AG09319 (cell line): ENCODE results near the gene FDXR.
"Not testable (repeated sequence)": the region's sequence is repeated elsewhere in the genome, so short reads cannot be mapped to it uniquely, and the experiment has no call there.

Experiments
- DNase-seq: peaks from one replicate; pipeline ENCODE4 v3.0.0-alpha.2; 2010; ENCODE audit warnings: low read depth; ENCODE audit errors: extremely low read depth
- CTCF ChIP-seq: IDR thresholded peaks from 2 replicates; pipeline ENCODE4 v1.5.1; 2011; ENCODE audit warnings: low read depth, mild to moderate bottlenecking, inconsistent platforms, low read length, moderate library complexity

FDXR gene

GRCh38 chr17:74875155-74875976 lies 2.6 kb upstream of the FDXR start:
- no peak for TF ChIP-seq CTCF
- no peak for DNase-seq

DNA sequence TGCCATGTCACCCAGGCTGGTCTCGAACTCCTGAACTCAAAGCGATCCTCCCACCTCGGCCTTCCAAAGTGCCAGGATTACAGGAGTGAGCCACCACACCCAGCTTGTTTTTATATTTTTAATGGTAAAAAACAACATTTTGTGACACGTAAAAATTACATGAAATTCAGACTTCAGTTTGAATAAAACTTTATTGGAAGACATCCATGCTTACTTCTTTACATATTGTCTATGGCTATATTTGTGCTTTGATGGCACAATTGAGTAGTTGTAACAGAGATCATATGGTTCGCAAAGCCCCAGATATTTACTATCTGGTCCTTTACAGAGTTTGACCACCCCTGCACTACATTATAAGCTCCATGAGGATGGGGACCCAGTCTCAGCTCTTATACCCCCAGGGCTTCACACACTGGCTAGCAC lies 1.8 kb upstream of the FDXR start:
- TF ChIP-seq CTCF: no peak
- no peak for DNase-seq

DNA sequence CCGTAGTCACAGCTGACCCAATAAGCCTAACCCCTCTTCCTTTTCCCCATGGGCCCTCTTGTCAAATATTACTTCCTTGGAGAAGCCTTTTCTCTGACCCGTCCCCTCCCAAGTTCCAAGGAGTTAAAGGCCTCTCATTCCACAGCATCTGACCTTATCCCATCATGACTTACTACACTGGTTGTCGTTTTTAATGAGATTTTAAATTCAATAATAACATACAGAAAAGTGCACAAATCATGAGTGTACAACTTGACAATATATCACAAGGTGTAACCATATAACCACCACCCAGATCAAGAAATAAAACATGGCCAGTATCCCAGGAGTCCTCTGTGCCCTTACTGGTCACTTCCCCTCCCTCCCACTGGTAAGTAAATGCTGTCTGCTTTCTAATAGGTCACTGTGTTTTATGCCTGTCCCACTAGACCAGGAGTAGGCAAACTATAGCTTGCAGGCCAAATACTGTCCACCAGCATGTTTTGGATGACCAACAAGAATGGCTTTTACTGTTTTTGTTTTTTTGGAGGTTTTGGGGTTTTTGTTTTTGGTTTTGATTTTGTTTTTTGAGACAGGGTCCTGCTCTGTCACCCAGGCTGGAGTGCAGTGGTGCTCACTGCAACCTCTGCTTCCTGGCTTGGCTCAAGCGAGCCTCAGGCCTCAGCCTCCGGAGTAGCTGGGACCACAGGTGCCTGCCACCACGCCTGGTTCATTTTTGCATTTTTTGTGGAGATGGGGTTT lies 1.2 kb upstream of the FDXR start:
- no peak for TF ChIP-seq CTCF
- no peak for DNase-seq

GRCh38 chr17:74873037-74873873 lies 461 bp upstream of the FDXR start:
- DNase-seq: peak; percentile 100
- no peak for TF ChIP-seq CTCF

- DNase-seq: no peak
- TF ChIP-seq CTCF: no peak
Measured at GRCh38 chr17:74871356-74872076, 1.3 kb downstream of the FDXR start.

DNA sequence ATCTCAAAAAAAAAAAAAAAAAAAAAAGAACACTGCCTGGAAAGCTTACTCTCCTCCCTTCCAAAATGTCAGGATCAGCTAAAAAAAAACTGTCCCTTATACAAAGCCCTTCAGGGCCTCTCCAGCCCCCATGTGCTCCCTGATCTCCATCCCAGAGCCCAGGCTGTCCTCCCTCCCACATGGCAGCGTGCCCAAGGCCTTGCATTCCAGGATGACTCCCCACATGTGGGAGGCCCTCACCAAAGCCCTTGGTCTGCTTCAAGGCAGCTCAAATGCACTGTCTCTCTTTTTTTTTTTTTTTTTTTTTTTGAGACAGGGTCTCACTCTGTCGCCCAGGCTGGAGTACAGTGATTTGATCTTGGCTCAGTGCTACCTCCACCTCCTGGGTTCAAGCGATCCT lies 2.3 kb downstream of the FDXR start:
- DNase-seq: peak; percentile 31

GRCh38 chr17:74870028-74870427 lies 2.8 kb downstream of the FDXR start:
- DNase-seq: not testable (repeated sequence)

More for the DNA sequence above, 2.3 kb downstream of the FDXR start:
- no peak for TF ChIP-seq CTCF
